ENCODE data around the gene NTN3.

NTN3 gene

DNA sequence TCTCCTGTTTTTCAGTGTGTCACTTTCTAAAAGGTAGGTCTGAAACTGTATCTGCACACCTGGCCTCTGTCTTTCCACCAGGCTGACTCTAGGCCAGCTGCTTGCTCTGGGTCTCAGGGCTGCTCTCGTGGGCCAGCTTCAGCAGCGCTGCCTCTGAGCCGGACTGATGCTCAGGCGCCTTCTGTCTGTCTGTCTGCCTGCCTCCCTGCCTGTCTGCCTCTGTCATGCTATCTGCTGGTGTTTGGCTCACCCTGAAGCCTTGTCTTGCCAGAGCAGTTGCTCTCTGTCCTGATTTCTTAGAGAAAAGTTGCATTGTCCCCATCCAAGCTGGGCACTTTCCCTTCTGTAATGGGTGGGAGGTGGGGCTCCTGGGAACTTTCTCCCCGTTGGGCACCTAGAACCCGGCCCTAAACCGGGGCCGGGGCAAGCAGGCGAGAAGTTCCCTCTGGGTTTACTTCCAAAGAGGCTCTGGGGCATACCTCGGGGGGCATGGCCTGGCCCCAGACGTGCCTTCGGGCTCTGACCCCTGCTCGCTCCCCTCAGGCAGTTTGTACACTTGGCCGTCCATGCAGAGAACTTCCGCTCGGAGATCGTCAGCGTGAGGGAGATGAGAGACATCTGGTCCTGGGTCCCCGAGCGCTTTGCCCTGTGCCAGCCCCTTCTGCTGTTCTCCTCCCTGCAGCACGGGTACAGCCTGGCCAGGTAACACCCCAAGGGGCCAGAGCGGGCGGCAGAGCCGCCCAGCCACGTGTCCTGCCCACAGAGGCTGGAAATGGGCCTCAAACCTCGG is 26.8 kb downstream of the NTN3 start:
- no peak for DNase-seq

- no peak for DNase-seq
Observed at GRCh38 chr16:2498531-2499253, 27.6 kb downstream of the NTN3 start.

GRCh38 chr16:2499454-2499853 is 28.4 kb downstream of the NTN3 start:
- DNase-seq: no peak

DNA sequence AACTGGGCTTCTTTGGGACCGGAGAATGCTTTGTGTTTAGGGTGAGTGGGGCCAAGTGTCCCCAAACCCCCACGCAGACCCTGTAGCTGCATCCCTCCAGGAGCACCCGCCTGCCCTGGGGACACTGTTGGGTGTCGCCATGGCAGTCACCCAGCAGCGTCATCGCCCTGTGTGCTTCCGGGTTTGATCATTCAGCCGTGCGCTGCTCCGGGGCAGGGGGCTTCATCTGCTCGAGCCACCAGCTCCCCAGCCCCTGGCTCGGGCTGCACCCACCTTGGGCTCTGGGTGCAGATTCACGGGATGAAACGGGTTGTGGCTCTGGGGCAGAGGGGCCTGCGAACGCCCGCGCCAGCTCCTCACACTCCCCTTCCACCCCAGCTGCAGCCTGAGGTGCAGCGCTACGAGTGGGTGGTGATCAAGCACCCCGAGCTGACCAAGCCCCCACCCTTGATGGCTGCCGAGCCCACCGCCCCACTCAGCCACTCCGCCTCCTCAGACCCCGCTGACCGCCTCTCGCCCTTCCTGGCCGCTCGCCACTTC is 28.9 kb downstream of the NTN3 start:
- no peak for DNase-seq

GRCh38 chr16:2500430-2500917 is 29.4 kb downstream of the NTN3 start:
- DNase-seq: no peak

DNA sequence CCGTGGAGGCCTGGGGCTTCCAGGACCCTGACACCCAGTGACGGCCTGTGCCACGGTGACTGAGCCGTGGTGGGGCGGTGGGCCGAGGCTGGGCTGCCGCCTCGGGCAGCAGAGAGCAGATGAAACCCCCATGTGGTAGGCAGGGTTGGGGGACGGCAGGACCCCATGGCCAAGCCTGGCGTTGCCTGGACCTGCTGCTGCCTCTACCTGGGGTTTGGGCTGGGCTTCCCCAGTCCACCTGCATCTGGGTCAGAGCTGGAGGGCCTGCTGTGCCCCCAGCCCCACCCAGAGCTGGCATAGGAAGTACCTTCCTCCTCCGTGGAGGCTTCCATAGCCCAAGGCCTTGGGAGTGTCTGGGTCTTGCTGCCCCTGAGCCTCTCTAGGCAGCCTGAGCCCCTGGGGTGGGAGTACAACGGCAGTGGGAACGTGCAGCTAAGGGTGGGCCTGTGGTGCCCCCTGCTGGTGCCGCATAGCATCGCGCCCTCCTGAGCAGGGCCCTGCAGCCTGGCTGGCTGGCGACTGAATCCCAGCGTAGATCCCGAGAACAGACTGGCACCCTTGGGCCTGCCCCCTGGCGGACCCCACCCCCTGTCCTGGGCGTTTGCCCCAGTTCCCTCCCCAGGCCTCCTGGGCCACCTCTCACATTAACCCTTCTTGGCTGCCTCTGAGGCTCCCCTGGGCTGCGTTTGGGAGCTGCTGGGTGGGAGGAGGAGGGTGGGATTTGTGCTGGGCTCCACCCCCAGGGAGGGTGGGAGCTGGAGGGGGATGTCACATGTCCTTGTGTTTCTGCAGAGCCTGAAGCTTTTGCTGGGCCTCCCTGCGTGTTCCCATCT is 30.0 kb downstream of the NTN3 start:
- DNase-seq: peak; percentile 75

DNA sequence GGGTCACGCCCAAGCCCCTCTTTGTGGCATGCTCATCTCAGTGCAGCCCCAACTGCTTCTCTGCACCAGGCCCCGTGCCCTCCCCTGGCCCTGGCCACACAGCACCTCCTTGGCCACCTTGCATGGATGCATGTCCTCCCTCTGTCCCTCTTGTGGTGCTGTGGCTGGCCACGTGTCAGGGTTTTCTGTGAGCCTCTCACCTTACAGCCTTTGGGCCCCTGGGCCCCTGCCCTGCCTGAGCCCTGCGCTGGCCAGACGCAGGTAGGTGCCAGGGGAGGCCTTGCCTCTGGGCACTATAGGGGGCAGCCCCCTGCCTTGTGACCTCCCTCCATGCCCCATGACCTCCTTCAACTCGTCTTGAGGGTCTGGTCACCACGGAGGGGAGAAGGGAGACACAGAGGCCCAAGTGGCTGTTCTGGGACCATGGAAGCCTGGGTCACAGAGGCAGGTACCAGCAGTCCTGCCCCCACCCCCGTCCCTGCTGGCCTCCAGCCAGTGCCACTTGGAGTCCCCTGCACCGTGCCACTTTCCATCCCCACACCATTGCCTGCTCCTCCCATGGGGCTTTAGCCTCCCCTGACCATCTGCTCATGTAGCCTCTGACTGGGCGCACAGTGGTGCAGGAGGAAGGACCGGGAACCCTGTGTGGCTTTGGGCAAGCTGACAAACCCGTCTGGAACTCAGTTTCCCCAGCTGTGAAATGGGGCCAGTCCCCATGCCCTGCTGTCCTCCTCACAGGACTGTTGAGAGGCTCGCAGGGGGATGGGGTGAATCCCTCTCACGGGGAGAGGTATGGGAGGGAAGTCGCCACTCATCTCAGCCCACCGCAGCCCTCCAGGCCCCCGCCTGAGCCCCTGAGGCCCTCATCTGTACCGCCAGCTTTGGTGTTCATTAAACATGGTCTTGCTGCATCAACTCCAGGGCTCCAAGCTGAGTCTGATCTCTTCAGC is 31.1 kb downstream of the NTN3 start:
- DNase-seq: no peak

GRCh38 chr16:2505695-2506094 is 34.6 kb downstream of the NTN3 start:
- DNase-seq: no peak

DNA sequence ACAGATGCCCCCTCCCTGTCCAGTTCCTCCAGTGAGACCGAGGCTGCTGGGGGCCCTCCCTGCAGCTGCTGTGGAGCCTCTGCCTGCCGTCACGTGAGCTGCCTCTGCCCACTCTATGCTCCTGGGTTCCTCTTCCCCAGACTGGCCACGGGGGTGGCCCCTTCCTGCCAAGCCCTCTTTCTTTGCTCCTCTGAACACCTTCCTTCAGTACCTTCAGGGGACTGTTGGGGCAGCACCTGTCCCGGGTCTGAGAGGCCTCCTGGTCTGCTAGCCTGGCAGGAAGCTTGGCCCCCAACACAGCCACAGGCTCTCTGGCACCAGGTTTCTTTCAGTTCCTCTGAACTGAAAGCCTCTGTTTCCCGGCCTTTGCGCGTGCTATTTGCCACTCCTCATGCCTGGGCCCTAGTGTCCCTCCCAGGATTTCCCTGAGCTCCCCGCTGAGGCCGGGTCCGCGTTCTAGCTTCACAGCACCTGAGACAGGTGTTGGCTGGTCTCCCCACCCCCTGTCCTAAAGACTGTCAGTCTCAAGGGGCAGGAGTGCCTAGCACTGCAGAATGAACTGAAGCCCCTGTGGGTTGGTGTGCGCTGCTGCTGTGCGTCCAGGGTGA is 36.1 kb downstream of the NTN3 start:
- peak; percentile 76 for DNase-seq

DNA sequence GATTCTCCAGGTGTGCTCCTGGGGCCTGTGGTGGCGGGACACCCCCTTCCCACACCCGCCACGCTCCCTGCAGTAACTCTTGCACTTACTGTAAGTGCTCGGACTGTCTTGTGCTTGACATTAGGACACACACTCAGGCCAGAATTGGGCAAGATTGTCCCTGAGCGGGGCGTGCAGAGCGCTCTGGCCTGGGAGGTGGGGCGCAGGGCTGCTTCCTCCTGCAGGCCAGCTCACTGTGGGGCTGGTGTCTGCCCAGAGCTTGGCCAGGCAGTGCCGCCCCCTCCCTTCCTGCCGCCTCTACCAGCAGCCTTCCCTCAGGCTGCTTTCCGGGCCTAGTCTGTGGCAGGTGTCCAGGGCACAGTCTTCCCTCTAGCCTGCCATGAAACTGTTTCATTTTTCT is 36.6 kb downstream of the NTN3 start:
- peak; percentile 86 for DNase-seq

GRCh38 chr16:2508722-2509400 is 37.8 kb downstream of the NTN3 start:
- DNase-seq: no peak

DNA sequence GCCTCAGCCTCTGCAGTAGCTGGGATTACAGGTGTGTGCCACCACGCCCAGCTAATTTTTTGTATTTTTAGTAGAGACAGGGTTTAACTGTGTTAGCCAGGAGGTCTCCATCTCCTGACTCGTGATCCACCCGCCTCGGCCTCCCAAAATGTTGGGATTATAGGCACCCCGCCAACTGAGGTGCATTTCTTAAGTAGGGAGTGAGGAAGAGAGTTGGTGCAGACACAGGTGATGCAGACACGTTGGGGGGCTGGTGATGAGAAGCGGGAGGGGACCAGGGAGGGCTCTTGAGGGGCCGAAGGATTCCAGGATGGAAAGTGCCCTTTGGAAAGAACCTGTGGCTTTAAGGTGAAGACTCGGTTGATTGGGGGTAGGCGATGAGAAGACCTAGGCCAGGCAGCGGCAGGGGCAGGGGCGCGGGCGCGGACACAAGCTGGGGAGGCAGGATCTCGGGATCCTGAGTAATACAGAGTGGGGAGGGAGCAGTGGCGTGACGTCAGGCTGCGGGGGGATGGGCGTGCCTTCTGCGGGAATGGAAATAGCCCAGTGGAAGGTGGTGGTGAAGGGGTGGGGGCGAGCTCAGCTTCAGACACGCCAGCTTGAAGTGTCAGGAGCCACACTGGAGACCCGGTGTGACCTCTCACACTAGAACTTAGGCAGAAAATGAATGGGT is 40.2 kb downstream of the NTN3 start:
- DNase-seq: peak; percentile 28

DNA sequence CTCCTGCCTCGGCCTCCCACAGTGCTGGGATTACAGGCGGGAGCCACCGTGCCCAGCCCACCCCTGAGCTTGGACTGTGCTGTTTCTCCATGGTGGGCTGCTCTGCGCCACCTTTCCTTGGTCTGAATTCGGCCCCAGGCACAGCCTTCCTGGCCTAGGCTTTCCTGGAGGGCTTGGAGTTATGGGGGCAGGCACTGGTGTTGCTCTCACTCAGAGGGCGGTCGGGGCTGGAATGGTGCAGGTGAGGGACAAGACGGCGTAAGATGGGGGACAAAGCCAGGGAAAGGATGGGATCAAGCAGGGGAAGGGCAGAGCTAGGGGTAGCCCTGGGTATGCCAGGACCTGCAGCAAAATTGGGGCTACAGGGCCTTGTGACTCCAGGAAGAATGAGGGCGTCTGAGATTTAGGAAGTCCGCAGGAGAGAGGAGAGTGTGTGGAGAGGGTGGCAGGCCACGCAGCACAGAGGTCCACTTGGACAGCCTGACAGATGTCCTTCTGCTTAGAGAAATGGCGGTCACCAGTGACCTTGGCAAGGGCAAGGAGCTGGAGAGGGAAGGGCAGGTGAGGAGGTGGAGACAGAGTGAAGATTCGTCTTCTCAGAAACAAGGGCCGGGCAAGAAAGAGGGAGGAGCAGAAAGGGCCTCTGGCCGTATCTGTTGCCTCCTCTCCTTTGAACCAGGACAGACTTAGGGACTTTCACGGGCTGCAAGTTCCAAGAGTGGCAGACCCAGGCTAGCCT is 41.1 kb downstream of the NTN3 start:
- no peak for DNase-seq

DNA sequence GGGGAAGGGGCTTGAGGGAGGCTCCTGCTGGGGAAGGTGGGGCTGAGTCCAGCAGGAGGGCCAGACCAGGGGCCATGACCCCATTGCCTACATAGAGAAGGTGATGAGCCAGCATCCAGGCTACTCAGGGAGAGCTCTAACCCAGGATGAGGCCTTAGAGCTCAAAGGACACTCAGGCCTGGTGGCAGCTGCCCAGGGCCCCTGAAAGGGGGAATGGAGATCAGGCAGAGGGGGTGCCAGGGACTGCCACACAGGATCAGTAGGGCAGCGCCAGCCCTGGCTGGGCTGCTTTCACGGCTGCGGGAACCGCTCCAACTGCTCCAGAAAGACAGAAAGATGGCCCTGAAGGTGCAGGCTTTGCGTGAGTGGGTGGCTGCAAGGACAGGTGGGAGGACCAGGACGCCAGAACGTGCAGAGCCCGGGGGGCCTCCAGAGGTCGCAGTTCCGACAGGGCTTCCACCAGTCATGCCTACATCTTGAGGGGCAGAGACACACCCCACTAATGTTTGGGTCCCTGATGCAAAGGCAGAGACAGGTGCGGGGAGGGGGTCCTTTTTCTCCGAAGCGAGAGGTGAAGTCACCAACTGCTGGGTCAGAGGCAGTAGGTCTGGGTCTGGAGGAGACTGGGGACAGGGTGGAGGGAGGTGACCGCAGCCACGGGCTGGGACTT is 41.8 kb downstream of the NTN3 start:
- no peak for DNase-seq

- DNase-seq: peak; percentile 91
Observed at GRCh38 chr16:2513405-2514332, 42.6 kb downstream of the NTN3 start, which contains the start of gene ATP6V0C. Gene ATP6V0C, plus strand, starts transcription at chr16:2513952. Its CDS starts 152 bp downstream, at chr16:2514104.

DNA sequence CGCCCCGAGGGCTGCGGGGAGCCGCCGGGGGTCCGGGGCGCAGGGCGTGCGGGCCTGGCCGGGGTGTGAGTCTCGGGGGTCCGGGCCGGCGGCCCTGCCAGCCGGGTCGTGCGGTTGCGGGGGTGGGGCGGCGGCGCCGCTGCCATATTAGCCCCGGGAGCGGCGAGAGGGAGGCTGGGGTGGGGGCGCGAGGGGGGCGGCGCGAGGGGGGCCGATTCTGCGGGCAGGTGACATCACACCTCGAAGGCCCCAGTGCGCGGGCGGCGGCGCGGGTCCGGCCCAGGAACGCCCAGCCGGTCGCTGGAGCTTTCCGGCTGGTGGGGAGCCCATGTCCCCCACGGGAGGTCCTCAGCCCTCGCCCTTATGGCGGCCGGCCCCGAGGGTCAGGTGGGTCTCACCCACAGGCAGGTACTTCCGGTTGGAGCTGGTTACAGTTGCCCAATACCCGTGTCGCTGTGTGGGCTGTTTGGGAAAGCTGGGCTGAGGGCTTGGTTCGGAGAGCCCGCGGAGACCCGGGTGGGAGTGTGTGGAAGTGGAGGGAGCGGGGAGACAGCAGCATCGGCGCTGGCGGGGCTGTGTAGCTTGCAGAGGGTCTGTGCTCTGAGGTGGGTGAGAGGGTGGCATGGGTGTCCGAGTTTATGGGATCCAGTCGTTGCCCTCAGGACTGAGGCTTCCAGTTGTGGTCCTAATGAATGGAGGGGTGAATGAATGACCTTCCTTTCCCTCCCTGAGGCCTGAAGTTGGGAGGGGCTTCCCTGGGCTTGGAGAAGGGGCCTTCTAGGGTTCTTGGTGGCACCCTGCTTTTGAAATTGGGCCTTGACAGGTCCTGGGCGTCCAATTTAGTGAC is 43.5 kb downstream of the NTN3 start:
- peak; percentile 26 for DNase-seq

Data from inflammatory macrophage treated with lipopolysaccharide for 4 hours (primary cell).